GM21576 (cell line): ENCODE measurements around the gene MORN5.

Experiments
- ATAC-seq: cut with Tn5 transposase; IDR thresholded peaks from one replicate; pipeline ENCODE4 v1.9.1; 2021; ENCODE audit warnings: mild to moderate bottlenecking, moderate library complexity; ENCODE audit not compliant: unreplicated experiment

The MORN5 gene

DNA sequence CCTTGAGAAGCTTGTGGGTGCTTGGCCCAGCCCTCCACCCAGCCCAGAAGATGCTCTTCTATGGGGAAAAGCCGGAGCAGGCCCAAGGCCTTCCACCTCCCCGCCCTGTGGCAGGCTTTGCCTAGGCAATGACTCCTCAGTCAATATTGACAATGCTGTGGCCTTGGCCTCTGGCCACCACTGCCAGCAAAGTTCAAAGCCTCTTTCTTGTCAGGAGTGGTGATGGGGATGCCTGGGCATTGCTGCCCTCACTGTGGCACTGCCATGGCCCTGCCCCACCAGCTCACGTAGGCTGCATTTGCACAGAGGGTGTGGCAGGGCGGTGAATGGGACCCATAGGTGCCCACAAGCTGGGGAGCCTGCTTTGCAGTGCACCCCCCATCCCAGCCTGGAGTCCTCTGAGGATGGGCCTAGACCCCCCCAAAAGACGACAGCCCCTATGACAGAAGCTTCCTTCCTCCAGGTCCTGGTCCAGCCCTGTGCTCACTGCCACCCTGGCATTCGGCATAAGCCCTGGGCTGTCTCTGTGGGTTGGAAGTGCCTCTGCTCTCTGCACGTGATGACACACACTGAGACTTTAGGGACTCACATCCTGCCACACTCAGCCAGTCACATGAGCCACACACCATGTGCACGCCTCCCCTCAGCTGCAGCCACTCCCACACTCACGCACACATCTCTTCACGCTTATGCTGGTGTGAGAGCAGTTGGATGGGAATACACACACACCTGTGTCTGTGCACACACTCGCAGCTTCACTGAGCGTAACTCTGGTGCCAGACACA is 31.1 kb downstream of the MORN5 start:
- no peak for ATAC-seq

DNA sequence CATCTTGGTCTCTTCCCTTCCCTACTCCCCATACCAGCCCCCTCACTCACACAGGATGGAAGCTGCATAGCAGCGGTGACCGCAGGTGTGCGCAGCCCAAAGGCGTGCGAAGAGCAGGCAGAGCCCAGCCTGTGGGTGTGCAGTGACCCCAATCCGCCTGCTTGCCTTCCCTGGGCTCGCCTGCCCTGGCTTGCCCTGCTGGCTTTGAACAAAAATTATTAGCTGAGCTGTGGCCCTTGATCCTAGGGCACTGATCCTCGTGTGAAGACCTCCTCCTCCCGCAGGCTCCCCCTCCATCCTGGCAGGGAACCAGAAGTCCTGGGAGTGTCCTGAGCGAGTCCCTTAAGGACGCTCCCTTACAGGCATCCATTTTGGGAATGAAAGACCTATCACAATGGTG is 31.9 kb downstream of the MORN5 start:
- no peak for ATAC-seq

DNA sequence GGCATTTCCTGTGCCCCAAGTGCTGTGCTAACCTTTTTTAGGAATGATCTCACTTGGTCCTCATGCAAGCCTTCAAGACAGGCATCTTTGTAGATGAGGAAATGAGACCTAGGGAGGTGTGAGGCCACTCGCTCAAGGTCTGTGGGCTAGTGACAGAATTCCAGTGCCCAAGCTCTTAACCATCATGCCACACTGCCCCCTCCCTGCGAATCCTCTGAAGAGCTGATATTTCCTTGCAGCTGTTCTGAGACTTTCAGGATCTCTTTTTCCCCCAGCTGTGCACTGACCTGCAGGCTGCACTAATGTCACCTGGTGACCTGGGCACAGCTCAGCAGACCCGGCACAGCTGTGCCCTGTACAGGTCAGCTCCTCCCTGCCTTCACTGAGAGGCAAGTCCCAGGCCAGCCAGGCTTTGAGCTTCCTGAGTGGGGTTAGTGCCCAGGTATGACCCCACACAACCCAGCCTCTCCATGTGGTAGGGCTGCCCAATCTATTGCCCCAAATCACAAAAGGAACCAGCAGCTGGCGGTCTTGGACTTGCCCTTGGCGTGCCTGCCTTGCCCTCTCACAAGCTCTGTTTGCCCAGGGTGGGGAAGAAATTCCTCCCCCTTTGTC is 32.7 kb downstream of the MORN5 start:
- ATAC-seq: no peak

DNA sequence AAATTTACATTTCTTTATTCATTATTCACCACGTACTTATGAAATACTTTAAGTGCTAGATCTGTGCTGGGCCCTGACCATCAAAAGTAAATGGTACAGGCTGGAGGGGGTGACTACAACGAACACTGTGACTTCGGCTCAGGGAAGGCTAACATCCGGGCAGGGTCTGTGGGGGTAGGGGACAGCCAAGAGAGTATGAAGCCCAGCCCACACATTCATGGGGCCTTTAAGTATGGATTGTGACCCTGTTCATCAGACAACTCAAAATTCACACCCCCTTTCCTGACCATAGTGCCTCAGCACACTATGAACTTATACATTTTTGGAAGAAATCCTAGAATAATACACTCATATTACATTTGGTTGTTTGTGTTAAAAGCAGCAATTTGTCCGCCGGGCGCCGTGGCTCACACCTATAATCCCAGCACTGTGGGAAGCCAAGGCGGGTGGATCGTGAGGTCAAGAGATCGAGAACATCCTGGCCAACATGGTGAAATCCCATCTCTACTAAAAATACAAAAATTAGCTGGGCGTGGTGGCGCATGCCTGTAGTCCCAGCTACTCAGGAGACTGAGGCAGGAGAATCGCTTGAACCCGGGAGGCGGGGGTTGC is 33.3 kb downstream of the MORN5 start:
- ATAC-seq: no peak

DNA sequence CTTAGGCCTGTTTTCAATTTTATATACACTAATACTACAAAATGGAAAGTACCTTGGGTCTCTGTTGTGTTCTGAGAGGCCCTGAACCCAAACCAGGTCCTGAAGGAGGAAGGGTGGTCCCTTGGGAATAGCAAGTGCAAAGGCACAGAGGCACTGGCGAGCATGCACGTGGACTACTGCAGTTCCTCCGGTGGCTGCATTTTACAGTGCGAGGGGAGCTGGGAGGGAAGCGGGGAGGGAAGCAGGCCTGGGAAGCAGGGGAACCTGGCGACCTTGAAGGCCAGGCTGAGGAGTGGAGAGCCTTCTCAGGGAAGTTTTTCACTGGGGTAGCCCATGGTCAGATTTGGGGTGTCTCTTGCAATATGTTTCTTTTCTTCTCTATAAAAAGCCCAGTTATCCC is 33.9 kb downstream of the MORN5 start:
- no peak for ATAC-seq

DNA sequence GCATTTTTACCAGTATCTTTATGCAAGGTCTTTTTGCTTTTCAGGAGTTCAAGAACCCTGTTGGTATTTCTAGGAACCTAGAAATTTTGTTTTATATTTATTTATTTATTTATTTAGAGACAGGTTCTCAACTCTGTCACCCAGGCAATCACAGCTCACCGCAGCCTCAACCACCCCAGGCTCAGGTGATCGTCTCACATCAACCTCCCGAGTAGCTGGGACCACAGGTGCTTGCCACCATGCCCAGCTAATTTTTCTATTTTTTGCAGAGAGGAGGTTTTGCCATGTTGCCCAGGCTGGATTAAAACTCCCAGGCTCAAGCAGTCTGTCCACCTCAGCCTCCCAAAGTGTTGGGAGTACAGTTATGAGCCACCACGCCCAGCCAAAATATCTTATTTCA is 36.2 kb downstream of the MORN5 start:
- ATAC-seq: no peak

DNA sequence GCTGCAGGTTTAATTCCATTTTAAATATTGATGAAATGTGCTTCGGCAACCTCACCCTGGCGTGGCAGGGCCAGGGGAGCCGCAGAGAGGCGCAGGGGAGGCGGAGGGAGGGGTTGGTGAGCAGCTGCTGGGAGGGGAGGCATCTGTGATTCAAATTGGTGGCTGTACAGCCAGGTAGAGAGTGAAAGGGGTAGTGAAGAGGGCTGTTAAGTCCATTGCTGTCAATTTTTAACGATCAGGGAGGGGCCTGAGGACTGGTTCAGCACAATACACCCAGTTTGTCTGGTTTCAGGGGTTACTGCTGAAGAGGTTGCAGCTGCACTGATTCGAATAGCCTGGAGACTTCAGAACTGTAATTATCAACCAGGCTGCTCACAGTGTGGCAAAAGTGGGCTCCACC is 37.7 kb downstream of the MORN5 start:
- ATAC-seq: no peak

DNA sequence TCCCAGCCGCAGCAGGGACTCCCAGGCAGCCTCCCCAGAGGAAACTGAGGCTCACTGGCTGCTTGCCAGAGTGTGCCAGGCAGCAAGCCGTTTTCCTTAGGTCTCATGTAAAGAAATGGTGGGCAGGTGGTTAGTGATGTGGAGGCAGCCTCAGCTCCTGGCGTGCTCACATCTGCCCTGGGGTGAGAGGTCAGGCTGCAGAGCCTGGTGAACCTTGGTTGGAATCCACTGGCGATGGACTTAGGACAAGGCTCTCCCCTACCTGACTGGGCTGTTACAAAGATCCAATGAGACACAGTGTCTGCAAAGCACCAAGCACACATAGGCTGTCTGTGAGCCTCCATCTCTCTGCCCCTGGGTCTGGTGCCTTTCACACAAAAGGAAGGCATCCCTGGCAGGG is 38.2 kb downstream of the MORN5 start:
- ATAC-seq: no peak

DNA sequence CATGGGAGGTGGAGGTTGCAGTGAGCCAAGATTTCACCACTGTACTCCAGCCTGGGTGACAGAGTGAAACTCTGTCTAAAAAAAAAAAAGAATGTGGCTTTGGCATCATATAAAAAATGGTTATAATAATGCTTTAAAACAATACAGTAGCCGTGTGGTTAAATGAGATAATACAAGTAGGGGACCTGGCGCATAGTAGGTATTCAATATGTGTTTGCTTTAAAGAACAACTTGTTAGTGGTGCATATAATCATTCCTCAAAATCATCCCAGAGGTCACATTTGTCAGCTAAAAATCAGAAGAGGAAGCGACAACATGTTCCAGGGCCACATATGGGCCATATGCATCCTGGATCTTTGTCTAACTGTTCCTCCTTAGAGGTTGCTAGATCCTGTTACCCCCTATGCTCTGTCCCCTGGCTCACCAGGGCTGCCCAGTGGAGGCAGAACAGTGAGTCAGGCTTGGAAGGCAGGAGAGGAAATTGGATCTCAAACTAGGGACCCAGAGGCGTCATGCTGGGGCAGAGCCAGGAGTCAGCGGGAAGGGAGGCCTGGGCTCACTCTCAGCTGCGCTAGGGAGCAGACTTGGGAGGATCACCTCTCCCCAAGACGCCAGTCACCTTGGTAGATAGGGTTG is 41.4 kb downstream of the MORN5 start:
- ATAC-seq: no peak

DNA sequence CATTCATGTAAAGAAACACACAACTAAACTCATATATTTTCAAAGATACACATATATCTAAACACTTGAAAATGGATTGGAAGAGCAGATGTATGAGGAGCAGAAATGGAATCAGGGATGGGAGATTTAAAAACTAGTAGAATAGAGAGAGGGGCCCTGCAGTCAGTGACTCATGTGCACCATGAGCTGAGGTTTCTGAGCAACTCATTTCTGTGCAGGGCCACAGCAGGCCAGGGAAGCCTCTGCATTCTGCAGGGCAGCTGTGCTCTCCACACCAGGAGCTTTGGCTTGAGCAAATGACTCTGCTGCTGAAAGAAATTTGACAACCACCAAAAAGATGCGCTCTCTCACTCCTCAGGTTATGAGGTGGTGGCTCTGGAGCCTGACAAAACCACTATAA is 41.9 kb downstream of the MORN5 start:
- ATAC-seq: no peak

DNA sequence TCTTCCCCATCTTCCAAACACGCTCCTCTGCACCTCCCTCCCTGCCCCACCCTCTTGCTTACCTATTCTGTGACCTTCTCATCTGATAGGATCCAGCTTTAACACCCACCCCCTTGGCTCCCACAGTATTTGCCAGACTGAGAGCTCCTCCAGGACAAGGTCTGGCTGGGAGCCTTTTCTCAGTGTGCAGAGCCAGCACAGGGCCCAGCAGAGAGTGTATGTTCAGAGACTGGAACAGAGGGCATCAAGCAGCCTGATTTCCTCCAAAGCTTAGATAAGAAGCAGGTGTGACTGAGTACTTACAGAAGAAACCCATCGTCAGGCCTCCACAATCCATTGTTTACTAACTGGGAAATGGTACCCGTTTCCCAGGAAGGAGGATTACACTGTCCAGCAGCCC is 42.4 kb downstream of the MORN5 start:
- no peak for ATAC-seq

DNA sequence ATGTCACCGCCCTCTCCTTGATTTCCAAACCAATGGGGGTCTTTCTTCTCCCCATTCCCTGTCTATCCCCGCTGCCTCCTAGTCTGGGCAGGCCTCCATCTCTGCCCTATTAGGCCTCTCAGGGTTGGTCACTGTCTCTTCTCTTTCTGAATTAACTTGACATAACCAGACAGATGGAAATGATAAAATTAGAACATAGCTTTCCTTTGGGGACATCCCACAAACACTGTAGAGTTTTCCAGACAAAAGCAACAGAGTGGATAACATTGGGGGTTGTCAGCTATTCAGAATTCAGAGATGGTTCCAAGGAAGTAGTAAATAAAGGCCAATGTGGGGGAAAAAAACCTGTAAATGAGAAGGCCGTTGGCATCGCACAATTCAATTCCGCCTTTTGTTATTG is 44.3 kb downstream of the MORN5 start:
- ATAC-seq: no peak

DNA sequence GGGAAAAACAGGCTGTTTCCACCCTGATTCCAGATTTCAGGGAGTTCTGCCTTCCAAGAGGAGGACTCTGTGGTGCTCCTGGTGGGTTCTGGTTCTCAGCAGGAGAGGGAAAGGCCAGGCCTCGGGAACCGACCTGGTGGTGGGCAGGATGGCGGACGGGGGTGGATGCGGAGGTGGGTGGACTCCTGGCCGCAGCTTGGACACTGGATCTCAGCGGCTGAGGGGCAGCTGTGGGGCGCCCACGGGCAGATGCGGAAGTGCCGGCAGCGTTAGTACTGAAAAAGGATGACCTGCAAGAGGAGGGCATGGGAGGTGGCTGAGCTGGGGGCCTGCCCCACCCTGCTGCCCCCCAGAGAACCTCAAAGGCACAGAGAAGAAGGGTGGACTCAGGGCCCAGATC is 44.8 kb downstream of the MORN5 start:
- ATAC-seq: no peak

DNA sequence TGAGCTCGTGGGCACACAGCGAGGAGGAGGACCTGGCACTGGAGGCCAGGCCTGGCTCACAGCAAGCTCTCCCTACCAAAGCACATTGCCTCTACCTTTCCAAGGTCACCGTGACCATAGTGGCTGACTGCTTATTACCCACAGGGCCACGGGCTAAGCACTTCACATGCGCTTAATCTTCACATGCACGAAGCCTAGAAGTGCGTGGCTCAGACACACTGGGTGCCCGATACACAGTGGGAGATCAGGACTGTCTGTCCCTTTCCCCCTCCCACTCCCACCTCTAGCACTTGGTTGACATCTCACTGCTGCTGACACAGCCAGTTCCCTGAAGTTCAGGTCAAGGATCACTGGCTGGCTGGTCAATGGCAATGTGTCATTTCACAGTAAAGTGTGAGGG is 45.5 kb downstream of the MORN5 start:
- ATAC-seq: no peak

DNA sequence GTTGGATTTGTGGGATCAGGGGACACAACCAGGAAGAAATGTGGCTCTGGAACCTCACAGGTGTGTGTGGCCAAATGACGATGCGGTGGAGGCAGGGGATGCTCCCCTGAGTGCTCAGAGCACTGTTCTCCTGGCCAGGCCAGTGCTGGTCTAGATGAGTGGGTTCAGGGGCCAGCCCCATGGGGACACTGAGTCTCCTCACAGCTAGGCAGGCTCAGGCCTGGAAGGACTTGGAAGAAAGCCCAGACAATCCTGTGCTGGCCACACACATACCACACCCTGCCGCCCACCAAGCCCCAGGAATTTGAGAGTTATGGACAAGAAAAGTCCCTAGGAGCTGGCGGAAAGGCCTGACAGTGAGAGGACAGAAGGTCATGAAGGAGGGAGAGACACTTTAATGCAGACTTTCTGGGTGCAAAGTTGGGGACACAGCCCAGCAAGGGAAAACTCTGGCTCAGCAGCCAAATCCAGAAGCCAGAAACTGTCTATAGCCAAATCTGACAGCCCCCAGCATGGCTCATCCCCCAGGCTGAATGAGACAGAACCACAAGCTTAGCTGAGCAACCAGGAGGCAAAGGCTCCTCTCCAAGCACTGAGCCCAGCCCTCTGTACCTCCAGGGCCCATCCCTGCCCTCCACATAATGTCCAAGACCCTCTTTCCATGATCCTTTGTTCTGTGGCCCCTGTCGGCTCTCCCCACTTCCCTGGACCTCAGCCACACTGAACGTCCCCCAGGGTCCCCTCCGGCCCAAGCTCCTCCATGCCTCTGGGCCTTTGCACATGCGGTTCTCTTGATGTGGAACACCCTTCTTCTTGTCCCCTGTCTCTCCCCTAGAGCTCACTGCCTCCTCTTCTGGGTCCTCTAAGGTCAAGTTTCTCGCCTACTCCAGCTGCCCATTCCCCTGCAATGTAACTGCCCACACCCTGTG is 46.7 kb downstream of the MORN5 start:
- ATAC-seq: no peak

DNA sequence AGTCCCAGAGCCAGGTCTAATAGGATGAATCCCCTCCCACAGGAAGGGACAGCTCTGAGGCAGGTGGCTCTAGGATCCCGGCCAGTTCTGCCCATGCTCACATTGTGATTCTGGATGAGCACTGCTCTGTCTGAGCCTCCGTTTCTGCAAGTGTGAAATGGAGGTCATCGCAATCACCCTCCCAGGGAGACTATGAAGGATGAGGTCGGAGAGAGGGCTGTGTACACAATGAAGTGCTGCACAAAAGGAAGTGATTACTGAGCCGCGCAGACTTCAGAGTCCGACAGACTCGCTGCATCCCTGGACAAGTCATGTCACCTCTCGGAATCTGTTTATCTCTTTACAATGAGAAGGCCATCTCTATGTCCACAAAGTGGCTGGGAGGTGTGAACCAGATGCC is 47.4 kb downstream of the MORN5 start:
- ATAC-seq: no peak

DNA sequence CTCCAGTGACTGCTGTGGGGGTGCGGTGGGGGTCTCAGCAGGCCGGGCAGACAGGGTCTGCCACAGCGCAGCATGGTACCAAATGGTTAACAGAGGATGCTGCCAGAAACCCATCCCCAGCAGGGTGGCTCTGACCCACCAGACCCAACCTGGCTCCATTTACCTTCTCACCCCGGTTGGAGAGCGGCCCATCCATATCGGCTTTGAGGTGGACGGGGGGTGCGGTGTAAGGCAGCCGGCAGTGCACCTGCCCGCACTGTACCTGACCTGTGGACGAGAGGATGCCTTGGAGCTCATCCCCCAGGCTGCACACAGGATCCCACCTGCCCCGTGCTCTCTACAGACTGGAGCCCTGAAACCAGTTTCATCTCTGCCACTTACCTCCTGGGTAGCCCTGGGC is 49.7 kb downstream of the MORN5 start:
- ATAC-seq: no peak

DNA sequence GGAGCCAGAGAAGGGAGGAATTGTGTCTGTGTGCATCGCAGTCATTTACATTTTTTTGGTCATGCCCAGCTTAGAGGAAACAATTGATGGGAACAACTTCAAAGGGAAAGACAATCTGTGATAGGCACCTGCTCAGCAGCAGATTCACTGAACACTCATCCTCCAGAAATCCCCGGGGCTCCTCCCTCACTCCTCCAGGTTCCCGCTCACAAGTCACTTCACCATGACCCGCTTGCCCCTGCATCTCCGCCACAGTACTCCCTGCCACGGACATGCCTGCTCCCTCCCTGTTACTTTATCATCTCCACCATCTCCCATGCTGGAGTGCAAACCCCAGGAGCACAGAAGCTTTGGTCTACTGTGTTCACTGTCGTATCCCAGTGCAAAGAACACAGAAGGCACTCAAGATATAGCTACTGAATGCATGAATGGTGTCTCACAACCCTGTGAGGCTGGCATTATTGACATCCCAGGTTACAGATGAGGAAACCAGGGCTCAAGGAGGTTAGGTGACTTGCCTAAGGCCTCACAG is 52.8 kb downstream of the MORN5 start:
- no peak for ATAC-seq

DNA sequence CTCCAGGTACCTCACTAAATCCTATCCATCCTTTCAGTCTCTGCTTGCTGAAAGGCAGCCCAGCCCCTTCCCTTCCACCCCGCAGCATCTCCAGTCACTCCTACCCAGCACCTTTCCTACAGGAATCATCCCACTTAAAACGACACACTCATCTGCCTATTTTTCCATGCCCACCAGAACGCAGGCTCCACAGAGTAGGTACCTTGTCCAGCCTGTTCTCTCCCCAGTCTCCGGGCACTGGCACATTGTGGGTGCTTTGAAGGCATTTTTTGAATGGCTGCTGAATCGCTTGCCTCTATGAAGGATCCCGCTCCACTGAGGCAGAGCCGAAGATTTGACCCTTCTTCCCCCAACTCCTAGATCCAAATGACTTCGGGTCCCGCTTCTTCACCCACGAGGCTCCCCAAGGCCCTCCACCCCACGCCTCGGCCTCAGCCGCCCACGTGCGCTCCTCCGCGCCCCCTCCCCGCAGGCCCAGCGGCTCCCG is 53.4 kb downstream of the MORN5 start:
- ATAC-seq: no peak

DNA sequence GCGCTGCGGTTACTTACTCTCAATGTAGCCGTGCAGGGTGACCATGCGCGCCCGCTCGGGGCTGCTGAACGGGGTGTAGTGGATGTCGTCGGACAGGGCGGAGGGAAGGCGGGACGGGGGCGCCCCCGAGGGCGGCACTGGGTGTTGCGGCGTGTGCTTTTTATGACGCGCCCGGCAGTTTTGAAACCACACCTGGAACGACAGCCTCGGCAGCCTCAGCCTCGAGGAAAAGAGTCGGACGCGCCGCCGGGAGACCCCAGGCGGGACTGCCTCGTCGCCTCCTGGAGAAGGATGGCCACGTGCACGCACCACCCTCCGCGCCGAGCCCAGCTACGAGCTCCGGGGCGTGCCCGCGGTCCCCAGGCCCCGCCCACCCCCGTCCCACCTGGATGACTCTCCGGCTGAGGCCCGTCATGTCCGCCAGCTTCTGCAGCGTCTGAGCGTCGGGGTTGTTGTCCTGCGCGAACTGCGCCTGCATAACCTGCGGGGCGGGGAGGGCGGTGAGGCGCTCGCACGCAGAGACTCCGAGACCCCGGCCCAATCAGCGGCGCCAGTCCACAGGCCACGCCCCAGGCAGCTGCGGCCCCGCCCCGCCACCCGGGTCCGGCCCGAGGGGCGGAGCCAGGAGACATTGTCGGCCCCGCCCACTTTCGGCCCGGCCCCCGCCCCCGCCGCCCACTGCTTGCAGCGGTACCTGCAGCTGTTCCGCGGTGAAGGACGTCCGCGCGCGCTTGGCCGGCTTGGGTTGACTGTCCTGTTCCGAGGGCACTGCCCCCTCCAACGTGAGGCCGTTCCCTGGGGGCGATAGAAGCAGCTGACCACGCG is 54.1 kb downstream of the MORN5 start:
- ATAC-seq: no peak
